GM06990 (cell line): ENCODE results near the gene UTS2.

Experiments
- DNase-seq: peaks from one replicate; pipeline ENCODE4 v3.0.0-alpha.2; 2011; ENCODE audit not compliant: insufficient read length; ENCODE audit errors: extremely low read depth
- H3K27me3 ChIP-seq: replicated peaks from 2 replicates; pipeline ENCODE4 v1.6.0; 2011; ENCODE audit warnings: low read length; ENCODE audit not compliant: control insufficient read depth, insufficient read depth
- H3K36me3 ChIP-seq: 2 replicates; pipeline ENCODE4 v1.5.1; 2011; ENCODE audit warnings: low read length; ENCODE audit not compliant: control insufficient read depth, insufficient read depth
- H3K4me3 ChIP-seq: replicated peaks from 2 replicates; pipeline ENCODE4 v1.5.1; 2011; ENCODE audit warnings: low read depth, mild to moderate bottlenecking, control low read depth, low read length
- TF ChIP-seq, protein P1 (sequence below): IDR thresholded peaks from 2 replicates; pipeline ENCODE4 v1.5.1; 2011; ENCODE audit warnings: low read length, control low read depth, mild to moderate bottlenecking, inconsistent platforms; ENCODE audit not compliant: insufficient read depth, poor library complexity, severe bottlenecking

UTS2 gene

DNA sequence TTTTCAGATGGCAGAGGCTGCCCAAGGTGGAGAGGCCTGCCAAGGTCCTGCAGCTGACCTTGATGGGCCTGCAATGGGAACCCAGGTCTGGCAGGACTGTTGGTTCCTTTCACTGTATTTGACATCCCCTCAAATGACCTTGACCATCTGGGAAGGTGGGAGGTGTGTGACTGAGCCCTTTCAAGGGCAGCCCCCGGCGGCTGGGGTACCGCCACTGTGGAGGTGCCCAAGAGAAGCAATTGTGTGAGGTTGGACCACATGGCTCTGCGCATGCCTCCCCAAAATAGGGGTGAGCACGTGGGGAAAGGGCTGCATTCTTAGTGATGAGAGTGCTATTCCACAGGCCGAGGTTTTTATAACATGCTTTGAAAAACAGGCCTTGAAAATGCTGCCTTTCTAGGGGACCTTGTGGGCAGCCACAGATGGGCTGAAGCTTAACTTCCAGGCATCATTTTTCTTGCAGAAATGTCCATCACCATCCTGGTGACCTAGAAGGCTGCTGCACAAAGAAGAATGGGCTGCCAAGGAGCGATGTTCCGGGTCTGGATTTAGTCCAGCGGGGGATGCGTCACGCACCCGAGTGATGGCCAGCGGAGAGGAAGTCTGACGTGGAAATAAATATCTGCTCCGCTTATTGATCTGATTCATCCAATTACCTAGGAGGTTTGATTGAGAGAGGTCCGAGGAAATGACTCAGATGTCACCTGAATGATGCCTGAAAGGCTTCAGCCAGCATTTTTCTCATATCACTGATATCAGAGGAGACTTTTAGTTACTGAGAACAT, 16.5 kb upstream of the UTS2 start:
- DNase-seq, result no peak
- Histone ChIP-seq H3K27me3 (no peaks in the 10 kb centered on the region), H3K4me3 (no peak overlapping the region), H3K36me3 (no peaks in the 10 kb centered on the region)
- TF ChIP-seq, protein P1, sequence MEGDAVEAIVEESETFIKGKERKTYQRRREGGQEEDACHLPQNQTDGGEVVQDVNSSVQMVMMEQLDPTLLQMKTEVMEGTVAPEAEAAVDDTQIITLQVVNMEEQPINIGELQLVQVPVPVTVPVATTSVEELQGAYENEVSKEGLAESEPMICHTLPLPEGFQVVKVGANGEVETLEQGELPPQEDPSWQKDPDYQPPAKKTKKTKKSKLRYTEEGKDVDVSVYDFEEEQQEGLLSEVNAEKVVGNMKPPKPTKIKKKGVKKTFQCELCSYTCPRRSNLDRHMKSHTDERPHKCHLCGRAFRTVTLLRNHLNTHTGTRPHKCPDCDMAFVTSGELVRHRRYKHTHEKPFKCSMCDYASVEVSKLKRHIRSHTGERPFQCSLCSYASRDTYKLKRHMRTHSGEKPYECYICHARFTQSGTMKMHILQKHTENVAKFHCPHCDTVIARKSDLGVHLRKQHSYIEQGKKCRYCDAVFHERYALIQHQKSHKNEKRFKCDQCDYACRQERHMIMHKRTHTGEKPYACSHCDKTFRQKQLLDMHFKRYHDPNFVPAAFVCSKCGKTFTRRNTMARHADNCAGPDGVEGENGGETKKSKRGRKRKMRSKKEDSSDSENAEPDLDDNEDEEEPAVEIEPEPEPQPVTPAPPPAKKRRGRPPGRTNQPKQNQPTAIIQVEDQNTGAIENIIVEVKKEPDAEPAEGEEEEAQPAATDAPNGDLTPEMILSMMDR, result no peak

- DNase-seq, result no peak
- TF ChIP-seq, protein P1, result no peak
- Histone ChIP-seq H3K27me3 (no peaks in the 10 kb centered on the region), H3K4me3 (no peak overlapping the region), H3K36me3 (no peaks in the 10 kb centered on the region)
Observed at GRCh38 chr1:7868070-7868780, 15.4 kb upstream of the UTS2 start.

DNA sequence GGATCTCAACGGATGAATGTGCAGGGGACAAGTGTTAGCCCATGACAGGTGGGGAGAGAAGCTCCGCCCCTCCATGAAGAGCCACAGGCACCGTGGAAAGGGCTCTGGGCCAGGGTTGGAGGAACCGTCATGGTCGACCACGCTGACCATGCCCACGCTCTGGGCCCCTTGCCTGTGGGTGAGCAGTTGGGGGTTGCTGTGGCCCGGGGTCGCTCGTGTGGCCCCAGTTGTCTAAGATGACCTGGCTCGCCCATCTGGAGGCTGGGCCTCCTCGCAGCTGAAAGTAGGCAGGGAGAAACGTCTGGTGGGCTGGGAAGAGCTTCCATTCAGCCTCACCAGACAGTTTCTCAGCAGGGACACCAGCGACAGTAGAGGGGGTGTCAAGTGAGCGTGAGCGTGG, 13.1 kb upstream of the UTS2 start:
- DNase-seq, result no peak
- TF ChIP-seq, protein P1, result no peak
- Histone ChIP-seq H3K27me3 (no peaks in the 10 kb centered on the region), H3K36me3 (no peaks in the 10 kb centered on the region), H3K4me3 (no peak overlapping the region)

- H3K4me3 ChIP-seq, result no peak overlapping the region
- no peak for DNase-seq
- H3K36me3 ChIP-seq, result no peaks in the 10 kb centered on the region
- H3K27me3 ChIP-seq, result 0 out of 2 replicates have a peak, but pooled peaks cover 2% of the 10 kb centered on the region
- TF ChIP-seq, protein P1, result no peak
Observed at GRCh38 chr1:7863756-7864328, 11.0 kb upstream of the UTS2 start.

- Histone ChIP-seq H3K4me3 (no peak overlapping the region), H3K36me3 (no peaks in the 10 kb centered on the region), H3K27me3 (0 out of 2 replicates have a peak, but pooled peaks cover 2% of the 10 kb centered on the region)
- TF ChIP-seq, protein P1, result no peak
- DNase-seq, result no peak
Observed at GRCh38 chr1:7862211-7863060, 9.6 kb upstream of the UTS2 start.
